ENCODE measurements around the gene MEN1. TPM values are rescaled to one million over a fixed set of nuclear protein-coding genes. Genes with fewer than 3 reads are reported as not detected.

The MEN1 gene
- total RNA-seq, 3 donors from 2014 or later, result 19.3 to 26.4 (median 21.9) TPM

- peak in 1 of 3 donors; percentile 33 for DNase-seq
- Histone ChIP-seq H3K9me3 (no peaks in the 10 kb centered on the region), H3K4me1 (ENCODE audit: low read depth) (no peaks in the 10 kb centered on the region), H3K36me3 (ENCODE audit: low read depth) (no peaks in the 10 kb centered on the region), H3K4me3 (no peak overlapping the region)
- intact Hi-C loops (cut with DNase I, micrococcal nuclease), result no loop called here
- no peak for TF ChIP-seq CTCF (IDR thresholded peaks at IDR 0.05)
- no peak for ATAC-seq
Observed at GRCh38 chr11:64793271-64794160, 16.8 kb downstream of the MEN1 start.

- intact Hi-C loops (cut with DNase I, micrococcal nuclease), result no loop called here
- no peak overlapping the region for H3K4me3 ChIP-seq
- no peak for DNase-seq
- ATAC-seq, result no peak
- H3K36me3 ChIP-seq (ENCODE audit: low read depth), result no peaks in the 10 kb centered on the region
- TF ChIP-seq CTCF (IDR thresholded peaks at IDR 0.05), result no peak
- peaks cover 8% of the 10 kb centered on the region for H3K4me1 ChIP-seq (ENCODE audit: low read depth)
- H3K9me3 ChIP-seq, result no peaks in the 10 kb centered on the region
Observed at GRCh38 chr11:64792482-64792881, 17.9 kb downstream of the MEN1 start.

- H3K9me3 ChIP-seq, result no peaks in the 10 kb centered on the region
- H3K4me3 ChIP-seq, result no peak overlapping the region
- H3K36me3 ChIP-seq (ENCODE audit: low read depth), result no peaks in the 10 kb centered on the region
- intact Hi-C loops (cut with DNase I, micrococcal nuclease), result no loop called here
- DNase-seq (peak in 1 of 3 donors; percentile 46), ATAC-seq (no peak)
- TF ChIP-seq CTCF (IDR thresholded peaks at IDR 0.05), result no peak
- H3K4me1 ChIP-seq (ENCODE audit: low read depth), result peaks cover 10% of the 10 kb centered on the region
Observed at GRCh38 chr11:64791781-64792291, 18.5 kb downstream of the MEN1 start.

- ATAC-seq (no peak), DNase-seq (peak in 1 of 3 donors; percentile 43)
- Histone ChIP-seq H3K36me3 (ENCODE audit: low read depth) (no peaks in the 10 kb centered on the region), H3K9me3 (no peaks in the 10 kb centered on the region), H3K4me3 (no peak overlapping the region), H3K4me1 (ENCODE audit: low read depth) (peaks cover 10% of the 10 kb centered on the region)
- intact Hi-C loops (cut with DNase I, micrococcal nuclease), result no loop called here
- no peak for TF ChIP-seq CTCF (IDR thresholded peaks at IDR 0.05)
Observed at GRCh38 chr11:64790205-64791095, 19.9 kb downstream of the MEN1 start.

- ATAC-seq (no peak), DNase-seq (peak in 1 of 3 donors; percentile 43)
- H3K4me3 ChIP-seq, result no peak overlapping the region
- H3K9me3 ChIP-seq, result no peaks in the 10 kb centered on the region
- intact Hi-C loops (cut with DNase I, micrococcal nuclease), result no loop called here
- peaks cover 16% of the 10 kb centered on the region for H3K4me1 ChIP-seq (ENCODE audit: low read depth)
- H3K36me3 ChIP-seq (ENCODE audit: low read depth), result no peaks in the 10 kb centered on the region
- TF ChIP-seq CTCF (IDR thresholded peaks at IDR 0.05), result no peak
Observed at GRCh38 chr11:64789331-64790204, 20.8 kb downstream of the MEN1 start.
